Measurements from ENCODE around the gene PFKFB3. TPM values are rescaled to one million over a fixed set of nuclear protein-coding genes. Genes with fewer than 3 reads are reported as not detected.

The PFKFB3 gene
- total RNA-seq, 1 donor from 2014 or later, result 441 TPM

DNA sequence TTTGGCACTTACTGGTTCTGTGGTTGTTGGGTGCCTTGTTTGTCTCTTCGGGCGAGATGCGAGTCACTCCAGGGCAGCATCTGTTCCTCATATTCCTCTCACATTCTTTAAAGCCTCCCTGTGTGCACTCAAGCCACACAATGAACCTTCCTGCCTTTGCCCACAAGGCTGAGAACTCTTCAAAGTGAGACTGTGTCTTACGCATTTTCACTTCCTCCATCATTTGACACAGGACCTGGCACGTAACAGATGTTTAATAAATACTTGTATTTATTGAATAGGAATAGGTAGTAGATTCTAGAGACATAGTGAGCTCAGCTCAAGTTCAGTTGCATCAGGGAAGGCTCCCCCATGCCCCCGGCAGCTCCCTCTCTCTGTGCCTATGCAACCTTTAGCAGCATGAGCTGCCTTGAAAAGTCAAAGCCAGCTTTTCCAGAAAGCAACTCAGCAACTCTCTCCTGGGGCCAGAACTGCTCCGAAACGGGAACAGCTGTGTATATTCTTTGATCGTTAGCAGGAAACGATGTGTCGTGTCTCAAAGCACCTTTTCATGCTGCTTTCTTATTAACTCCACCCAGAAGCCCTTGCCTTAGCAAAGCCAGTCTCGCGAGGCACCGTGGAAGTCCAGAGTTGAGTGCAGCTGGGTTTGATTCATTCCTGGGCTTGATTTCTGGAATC, 97.5 kb downstream of the PFKFB3 start:
- DNase-seq (ENCODE audit: low spot score), result no peak

DNA sequence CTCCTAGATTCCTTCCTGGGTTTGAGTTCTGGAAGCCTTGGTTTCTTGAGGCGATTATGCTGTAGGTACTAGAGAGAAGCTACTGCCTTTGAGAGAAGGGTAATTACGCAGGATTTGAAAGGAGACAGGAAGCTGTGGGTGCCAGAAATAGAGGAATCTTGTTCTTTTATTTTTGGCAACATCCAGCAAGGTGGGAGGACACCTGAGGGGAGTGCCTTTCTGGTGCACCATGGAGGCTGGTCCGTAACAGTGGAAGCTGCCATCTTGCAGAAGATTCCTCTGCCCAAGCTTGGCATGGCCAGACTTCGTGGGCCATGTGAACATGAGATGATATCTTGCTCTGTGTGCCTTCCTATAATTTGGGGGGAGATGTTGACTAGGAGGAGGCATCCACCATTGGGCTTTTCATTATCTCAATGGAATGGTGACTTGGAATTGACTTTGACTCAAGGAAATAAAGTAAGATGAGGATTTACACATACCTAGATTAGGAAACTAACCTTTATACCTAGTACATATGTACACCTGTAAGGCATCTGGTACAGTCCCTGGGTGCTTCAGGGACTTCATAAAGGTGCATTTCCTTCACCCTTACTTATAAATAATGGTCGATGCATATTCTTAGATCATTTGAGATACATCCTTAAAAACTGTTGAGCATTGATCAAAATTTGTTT, 98.2 kb downstream of the PFKFB3 start:
- DNase-seq (ENCODE audit: low spot score), result no peak

DNA sequence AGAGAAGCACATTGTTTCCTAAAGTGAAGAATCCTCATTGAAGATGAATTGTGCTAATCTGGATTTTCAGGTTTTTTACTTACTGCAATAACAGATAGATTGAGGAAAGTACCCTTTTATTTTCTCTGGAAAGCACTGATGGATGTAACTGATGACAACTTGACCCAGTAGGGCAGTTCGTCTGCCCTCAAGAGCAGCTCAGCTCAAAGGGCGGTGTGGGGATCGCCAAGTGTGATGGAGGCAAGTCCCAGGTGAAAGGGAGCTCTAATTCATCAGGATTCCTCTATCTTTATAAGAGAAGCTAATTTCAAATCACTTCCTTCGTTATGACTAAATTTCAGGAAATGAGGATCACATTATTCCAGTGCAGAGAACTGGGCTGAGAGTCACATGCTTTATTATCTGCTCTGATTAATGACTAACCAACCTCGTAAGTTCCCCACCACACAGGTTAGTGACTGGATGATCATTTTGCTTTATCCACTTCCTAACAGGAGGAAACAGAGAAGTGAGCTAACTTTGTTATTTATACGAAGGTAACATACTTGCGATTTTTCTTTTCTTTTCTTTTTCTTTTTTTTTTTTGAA, 98.8 kb downstream of the PFKFB3 start:
- DNase-seq (ENCODE audit: low spot score), result no peak

Other genes starting within 250 kb of the PFKFB3 start
- 24.6 TPM for gene IL15RA, start 225.4 kb upstream of the PFKFB3 start, total RNA-seq
- 2.4 TPM for gene IL2RA, start 140.6 kb upstream of the PFKFB3 start, total RNA-seq
- gene RBM17, start 113.9 kb upstream of the PFKFB3 start, total RNA-seq, result 137 TPM